Measurements from ENCODE around the gene ZNF729.
"Not testable (repeated sequence)": the region's sequence is repeated elsewhere in the genome, so short reads cannot be mapped to it uniquely, and the experiment has no call there.

Gene ZNF729

GRCh38 chr19:22286151-22286810 lies at the start of gene ZNF729:
ZNF729 (plus strand) TSS chr19:22286441; CDS start chr19:22286526, 85 bp downstream.
- no peak for DNase-seq

- no peak for DNase-seq
Observed at GRCh38 chr19:22256856-22257255, 29.4 kb upstream of the ZNF729 start.

- DNase-seq = no peak
Observed at GRCh38 chr19:22257381-22257780, 28.9 kb upstream of the ZNF729 start.

GRCh38 chr19:22257916-22258315 lies 28.3 kb upstream of the ZNF729 start:
- no peak for DNase-seq

GRCh38 chr19:22260499-22260898 lies 25.7 kb upstream of the ZNF729 start:
- no peak for DNase-seq

- DNase-seq = no peak
Observed at GRCh38 chr19:22261596-22261995, 24.6 kb upstream of the ZNF729 start.

- DNase-seq = no peak
Observed at GRCh38 chr19:22263121-22263520, 23.1 kb upstream of the ZNF729 start.

- DNase-seq = not testable (repeated sequence)
Observed at GRCh38 chr19:22321554-22321953, 35.3 kb downstream of the ZNF729 start.

GRCh38 chr19:22326219-22326618 lies 40.0 kb downstream of the ZNF729 start:
- no peak for DNase-seq

- DNase-seq = no peak
Observed at GRCh38 chr19:22327321-22327720, 41.1 kb downstream of the ZNF729 start.

- DNase-seq = no peak
Observed at GRCh38 chr19:22331521-22331920, 45.3 kb downstream of the ZNF729 start.

- DNase-seq = no peak
Observed at GRCh38 chr19:22332924-22333323, 46.7 kb downstream of the ZNF729 start.

GRCh38 chr19:22335716-22336115 lies 49.5 kb downstream of the ZNF729 start:
- DNase-seq = no peak

- no peak for DNase-seq
Observed at GRCh38 chr19:22354665-22355064, 68.4 kb downstream of the ZNF729 start.

Measured in DMS79 (cell line).